Smooth muscle cell (in vitro differentiated cells): ENCODE data around the gene STK11IP. TPM values are rescaled to one million over a fixed set of nuclear protein-coding genes. Genes with fewer than 3 reads are reported as not detected.
A peak's percentile ranks its signal among the peaks of the same experiment; 100 is the strongest.

Source experiments
- DNase-seq: peaks from one replicate; lab custom pipeline; 2025; ENCODE audit not compliant: unreplicated experiment; lab: John Stamatoyannopoulos, UW
- H2AFZ ChIP-seq: fragments of 200-600 bp; sonication (generic); 2 replicates; pipeline ENCODE4 v1.6.0; 2016; ENCODE audit warnings: antibody characterized with exemption, low read depth, mild to moderate bottlenecking
- H3F3A ChIP-seq: fragments of 200-600 bp; sonication (generic); 2 replicates; pipeline ENCODE4 v1.6.0; 2017; ENCODE audit warnings: antibody characterized with exemption, low read depth
- H3K27ac ChIP-seq: fragments of 200-600 bp; sonication (generic); 2 replicates; pipeline ENCODE4 v1.5.1; 2016; ENCODE audit warnings: low read depth, mild to moderate bottlenecking
- H3K27me3 ChIP-seq: fragments of 200-600 bp; sonication (generic); 2 replicates; pipeline ENCODE4 v1.6.1; 2016; ENCODE audit warnings: low read depth, mild to moderate bottlenecking
- H3K36me3 ChIP-seq: fragments of 200-600 bp; sonication (generic); 2 replicates; pipeline ENCODE4 v1.5.1; 2016; ENCODE audit warnings: low read depth
- H3K4me1 ChIP-seq: fragments of 200-600 bp; sonication (generic); 2 replicates; pipeline ENCODE4 v1.5.1; 2016; ENCODE audit warnings: low read depth
- H3K4me2 ChIP-seq: fragments of 200-600 bp; sonication (generic); 2 replicates; pipeline ENCODE4 v1.6.0; 2016; ENCODE audit warnings: mild to moderate bottlenecking
- H3K4me3 ChIP-seq: fragments of 200-600 bp; sonication (generic); 2 replicates; pipeline ENCODE4 v1.5.1; 2016; ENCODE audit warnings: mild to moderate bottlenecking
- H3K79me2 ChIP-seq: fragments of 200-600 bp; sonication (generic); 2 replicates; pipeline ENCODE4 v1.6.0; 2016; ENCODE audit warnings: low read depth, mild to moderate bottlenecking
- H3K9ac ChIP-seq: fragments of 200-600 bp; sonication (generic); 2 replicates; pipeline ENCODE4 v1.6.0; 2016; ENCODE audit warnings: low read depth
- H3K9me3 ChIP-seq: fragments of 200-600 bp; sonication (generic); replicated peaks from 2 replicates; pipeline ENCODE4 v1.5.1; 2016; ENCODE audit warnings: low read depth
- H4K20me1 ChIP-seq: fragments of 200-600 bp; sonication (generic); 2 replicates; pipeline ENCODE4 v1.6.0; 2016; ENCODE audit warnings: low read depth
- WGBS: methylation state at CpG from one replicate; pipeline ENCODE4 v1.1.7; 2016; ENCODE audit warnings: low lambda C conversion rate; 5-methylcytosine and 5-hydroxymethylcytosine counted together
- polyA plus RNA-seq: library from polyadenylated mRNA; unstranded; fragments of >200 nt; fragmentation: Nextera tagmentation; extraction: Ambion mirVana; gene quantifications from 2 replicates; pipeline ENCODE4 v1.2.1, GENCODE V29; 2016
- total RNA-seq: library from RNA; depleted of rRNA; stranded (reverse); fragments of >200 nt; gene quantifications from 2 replicates; pipeline ENCODE4 v1.2.3, GENCODE V29; 2014
- TF ChIP-seq, protein P1 (sequence below): fragments of 200-600 bp; sonication (generic); IDR thresholded peaks from 2 replicates; pipeline ENCODE4 v1.5.1; 2017; ENCODE audit warnings: borderline replicate concordance, mild to moderate bottlenecking, antibody characterized with exemption; ENCODE audit not compliant: insufficient read depth, poor library complexity, severe bottlenecking

STK11IP gene
- total and polyA plus RNA-seq, 2 experiments from 2014 or later, result 10.2 to 13.6 TPM

DNA sequence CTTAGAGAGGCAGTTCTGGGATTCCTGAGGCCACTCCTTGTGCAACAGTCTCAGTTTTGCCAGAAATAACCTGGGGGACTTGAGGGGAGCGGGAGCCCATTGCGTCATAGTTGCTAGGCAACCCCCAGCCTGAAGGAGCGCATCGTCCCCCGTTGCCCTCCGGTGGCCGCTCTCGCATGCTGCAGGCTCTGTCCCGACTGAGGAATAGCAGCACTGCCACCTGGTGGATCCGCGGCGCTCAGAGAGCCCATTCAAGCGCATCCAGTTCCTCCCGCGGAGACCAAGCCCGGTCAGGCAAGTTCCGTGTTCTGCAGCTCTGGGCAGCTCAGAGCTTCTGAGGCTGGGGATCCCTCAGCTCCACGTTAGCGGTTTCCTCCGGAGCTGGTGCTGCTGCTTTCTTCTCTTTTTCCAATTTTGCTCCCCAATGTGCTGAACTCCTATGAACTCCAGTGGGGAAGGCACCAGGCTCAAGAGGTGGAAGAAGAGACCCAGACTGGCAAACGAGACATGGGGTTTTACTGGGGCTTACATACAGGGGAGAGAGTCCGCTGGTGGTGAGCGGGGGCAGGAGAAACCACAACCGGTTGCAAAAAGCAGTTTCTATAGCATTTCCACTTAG, 44.9 kb downstream of the STK11IP start:
- no peaks in the 10 kb centered on the region for H3K79me2 ChIP-seq
- peak overlapping the region; percentile 48 for H3K27ac ChIP-seq
- peaks cover 6% of the 10 kb centered on the region for H3K4me1 ChIP-seq
- peak overlapping the region; percentile 68 for H3K4me2 ChIP-seq
- H4K20me1 ChIP-seq, result no peaks in the 10 kb centered on the region
- H3F3A ChIP-seq, result peaks cover 9% of the 10 kb centered on the region
- peak; percentile 83 for DNase-seq
- H3K4me3 ChIP-seq, result no peak overlapping the region
- no peak overlapping the region for H3K9ac ChIP-seq
- TF ChIP-seq, protein P1, sequence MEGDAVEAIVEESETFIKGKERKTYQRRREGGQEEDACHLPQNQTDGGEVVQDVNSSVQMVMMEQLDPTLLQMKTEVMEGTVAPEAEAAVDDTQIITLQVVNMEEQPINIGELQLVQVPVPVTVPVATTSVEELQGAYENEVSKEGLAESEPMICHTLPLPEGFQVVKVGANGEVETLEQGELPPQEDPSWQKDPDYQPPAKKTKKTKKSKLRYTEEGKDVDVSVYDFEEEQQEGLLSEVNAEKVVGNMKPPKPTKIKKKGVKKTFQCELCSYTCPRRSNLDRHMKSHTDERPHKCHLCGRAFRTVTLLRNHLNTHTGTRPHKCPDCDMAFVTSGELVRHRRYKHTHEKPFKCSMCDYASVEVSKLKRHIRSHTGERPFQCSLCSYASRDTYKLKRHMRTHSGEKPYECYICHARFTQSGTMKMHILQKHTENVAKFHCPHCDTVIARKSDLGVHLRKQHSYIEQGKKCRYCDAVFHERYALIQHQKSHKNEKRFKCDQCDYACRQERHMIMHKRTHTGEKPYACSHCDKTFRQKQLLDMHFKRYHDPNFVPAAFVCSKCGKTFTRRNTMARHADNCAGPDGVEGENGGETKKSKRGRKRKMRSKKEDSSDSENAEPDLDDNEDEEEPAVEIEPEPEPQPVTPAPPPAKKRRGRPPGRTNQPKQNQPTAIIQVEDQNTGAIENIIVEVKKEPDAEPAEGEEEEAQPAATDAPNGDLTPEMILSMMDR, result peak; percentile 95
- H3K27me3 ChIP-seq, result no peaks in the 10 kb centered on the region
- no peaks in the 10 kb centered on the region for H3K9me3 ChIP-seq
- H3K36me3 ChIP-seq, result no peaks in the 10 kb centered on the region
- H2AFZ ChIP-seq, result no peak overlapping the region
- WGBS, result 9% methylated on average over 24 of the region's 24 CpGs

DNA sequence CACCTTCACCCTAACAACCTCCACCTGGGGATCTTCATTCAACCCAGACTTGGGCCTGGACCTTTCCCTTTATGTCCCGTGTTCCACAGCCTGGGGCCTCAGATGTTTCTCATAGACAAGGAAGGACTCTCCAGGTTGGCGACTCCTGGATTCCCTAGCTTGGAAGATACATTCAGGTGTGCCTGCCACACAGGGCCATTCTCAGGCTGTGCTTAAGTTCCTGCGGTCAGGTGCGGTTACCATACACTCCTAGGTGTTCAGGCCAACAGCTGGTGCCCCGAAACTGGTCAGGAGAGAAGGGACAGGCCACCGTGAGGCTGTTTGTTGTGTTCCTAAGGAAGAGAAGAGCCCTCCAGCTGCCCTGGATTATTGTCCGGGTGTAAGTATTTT, 45.4 kb downstream of the STK11IP start:
- no peak overlapping the region for H3K9ac ChIP-seq
- no peak overlapping the region for H3K27ac ChIP-seq
- H3K79me2 ChIP-seq, result no peaks in the 10 kb centered on the region
- H3K27me3 ChIP-seq, result no peaks in the 10 kb centered on the region
- peaks cover 6% of the 10 kb centered on the region for H3K4me1 ChIP-seq
- no peaks in the 10 kb centered on the region for H3K9me3 ChIP-seq
- no peak overlapping the region for H3K4me3 ChIP-seq
- H3F3A ChIP-seq, result peaks cover 9% of the 10 kb centered on the region
- no peak overlapping the region for H2AFZ ChIP-seq
- TF ChIP-seq, protein P1, result no peak
- no peaks in the 10 kb centered on the region for H4K20me1 ChIP-seq
- WGBS, result 85% methylated on average over 7 of the region's 7 CpGs
- DNase-seq, result no peak
- peak overlapping the region; percentile 68 for H3K4me2 ChIP-seq
- no peaks in the 10 kb centered on the region for H3K36me3 ChIP-seq

DNA sequence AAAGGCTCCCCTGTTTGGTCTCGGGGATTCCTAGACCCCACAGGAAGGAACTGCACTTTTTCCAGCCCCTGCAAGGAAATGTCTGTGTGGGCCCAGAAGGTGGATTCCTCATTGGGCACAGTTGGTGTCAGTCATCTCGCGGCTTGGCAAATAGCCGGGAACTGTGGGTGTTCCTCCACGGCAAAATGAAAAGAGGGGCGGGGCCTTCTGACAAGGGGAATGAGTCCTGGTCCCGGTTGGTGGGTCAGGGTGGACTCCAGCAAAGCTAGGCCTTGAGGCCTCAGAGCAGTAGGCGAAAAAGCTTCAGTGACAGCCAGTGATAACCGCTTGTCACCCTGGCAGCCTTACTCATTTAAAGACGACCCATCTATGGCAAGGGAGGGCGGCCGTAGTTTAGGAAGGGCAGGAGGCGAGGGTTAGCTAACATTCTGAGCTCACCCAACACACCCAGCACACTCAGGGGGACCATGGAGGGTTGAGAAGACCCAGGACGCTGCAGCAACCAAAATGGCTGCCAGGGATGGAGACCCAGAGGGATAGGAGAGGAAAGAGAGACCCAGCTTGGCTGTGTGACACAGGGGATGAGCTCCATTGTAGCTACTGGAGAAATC, 46.2 kb downstream of the STK11IP start:
- Histone ChIP-seq H3K9me3 (no peaks in the 10 kb centered on the region), H3F3A (peaks cover 9% of the 10 kb centered on the region), H3K4me1 (peaks cover 6% of the 10 kb centered on the region), H3K79me2 (no peaks in the 10 kb centered on the region), H2AFZ (no peak overlapping the region), H3K27ac (no peak overlapping the region), H3K4me2 (no peak overlapping the region), H4K20me1 (no peaks in the 10 kb centered on the region), H3K27me3 (no peaks in the 10 kb centered on the region), H3K36me3 (no peaks in the 10 kb centered on the region), H3K9ac (no peak overlapping the region), H3K4me3 (no peak overlapping the region)
- TF ChIP-seq, protein P1, result no peak
- WGBS, result 95% methylated on average over 14 of the region's 14 CpGs
- no peak for DNase-seq
